ENCODE results near the gene DDX5.
"Not testable (repeated sequence)": the region's sequence is repeated elsewhere in the genome, so short reads cannot be mapped to it uniquely, and the experiment has no call there.

Gene DDX5

DNA sequence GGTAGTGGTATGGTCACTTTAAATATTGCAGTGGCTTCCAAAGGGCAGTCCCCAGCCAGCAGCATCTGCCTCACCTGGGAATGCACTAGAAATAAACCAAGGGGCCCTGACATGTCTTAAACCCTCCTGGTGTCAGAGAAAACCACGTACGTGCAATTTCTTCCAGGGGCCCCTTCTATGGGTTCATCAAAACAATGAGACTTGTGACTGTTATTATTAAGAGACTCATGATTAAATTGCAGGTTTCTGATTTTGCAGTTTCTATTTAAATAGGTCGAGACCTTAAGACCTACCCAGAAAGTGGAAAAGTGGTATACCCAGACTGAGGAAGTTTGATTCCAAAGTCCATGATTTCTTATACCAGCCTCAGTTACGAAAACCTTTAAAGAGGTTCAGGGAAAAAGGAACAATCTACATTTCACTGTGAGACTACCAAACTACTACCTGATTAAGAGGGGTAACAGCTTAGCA, 8.5 kb downstream of the DDX5 start:
- peak; percentile 4 for ATAC-seq (replicated peaks; ENCODE audit: extremely low read depth, poor library complexity, severe bottlenecking)
- Mint-ChIP-seq H3K36me3 (ENCODE audit: insufficient read depth) (peaks cover 68% of the 10 kb centered on the region), H3K27me3 (no peaks in the 10 kb centered on the region), H3K4me1 (peaks cover 80% of the 10 kb centered on the region), H3K27ac (ENCODE audit: low read depth) (peak overlapping the region; percentile 100), H3K4me3 (peak overlapping the region; percentile 99), H3K9me3 (no peaks in the 10 kb centered on the region)
- DNase-seq (ENCODE audit: low spot score in 2 of 2), result peak in 1 of 2 donors; percentile 51

DNA sequence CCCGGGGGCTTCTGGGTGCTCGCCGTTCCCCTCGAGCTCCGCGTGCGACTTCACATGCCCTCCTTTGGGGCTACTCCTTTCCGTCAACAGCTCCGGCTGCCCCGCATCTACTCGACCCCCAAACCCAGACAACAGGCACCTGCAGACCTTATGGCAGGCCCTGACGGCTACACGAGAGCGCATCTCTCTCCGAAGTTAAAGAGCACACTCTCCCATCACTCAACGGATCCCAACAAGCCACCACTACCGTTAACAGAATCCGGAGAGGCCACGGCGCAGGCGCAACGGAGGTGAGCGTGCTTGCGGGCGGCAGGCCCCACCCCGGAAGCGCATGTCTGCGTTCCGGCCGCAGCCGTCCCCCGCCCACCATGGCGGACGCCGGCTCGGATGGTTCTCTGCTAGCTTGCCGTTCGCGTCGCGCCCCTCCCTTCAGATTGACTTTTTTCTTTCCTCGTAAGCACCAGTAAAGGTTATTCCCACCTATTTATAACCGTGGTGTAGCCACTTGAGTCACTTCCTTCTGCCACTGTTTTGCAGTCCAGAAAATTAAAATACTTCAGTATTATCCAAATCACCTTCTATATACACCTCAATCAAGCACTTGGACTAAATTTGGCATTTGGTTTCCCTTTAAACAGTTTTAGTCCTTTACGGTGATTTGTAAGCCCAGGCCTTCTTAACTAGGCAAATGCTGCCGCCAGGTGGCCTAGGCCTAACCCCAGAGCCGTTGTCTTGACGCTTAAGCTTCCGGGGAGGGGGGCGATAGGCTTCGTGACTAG, 9.1 kb downstream of the DDX5 start, which contains the start of gene POLG2:
Gene POLG2 (minus strand): TSS at position 269 of the 779 bp plus-strand sequence. CDS start 86 bp downstream, at position 183.
- ATAC-seq (replicated peaks; ENCODE audit: extremely low read depth, poor library complexity, severe bottlenecking) (peak; percentile 77), DNase-seq (ENCODE audit: low spot score in 2 of 2) (peak; percentile 89 to 94)
- peak within 1 kb of the TSS; percentile 100 for H3K27ac Mint-ChIP-seq (ENCODE audit: low read depth)
- H3K4me3 Mint-ChIP-seq, result peak within 1 kb of the TSS; percentile 99
- H3K36me3 Mint-ChIP-seq (ENCODE audit: insufficient read depth), result peaks cover 63% of the 10 kb centered on the region
- no peaks in the 10 kb centered on the region for H3K9me3 Mint-ChIP-seq
- no peaks in the 10 kb centered on the region for H3K27me3 Mint-ChIP-seq
- peaks cover 74% of the 10 kb centered on the region for H3K4me1 Mint-ChIP-seq

DNA sequence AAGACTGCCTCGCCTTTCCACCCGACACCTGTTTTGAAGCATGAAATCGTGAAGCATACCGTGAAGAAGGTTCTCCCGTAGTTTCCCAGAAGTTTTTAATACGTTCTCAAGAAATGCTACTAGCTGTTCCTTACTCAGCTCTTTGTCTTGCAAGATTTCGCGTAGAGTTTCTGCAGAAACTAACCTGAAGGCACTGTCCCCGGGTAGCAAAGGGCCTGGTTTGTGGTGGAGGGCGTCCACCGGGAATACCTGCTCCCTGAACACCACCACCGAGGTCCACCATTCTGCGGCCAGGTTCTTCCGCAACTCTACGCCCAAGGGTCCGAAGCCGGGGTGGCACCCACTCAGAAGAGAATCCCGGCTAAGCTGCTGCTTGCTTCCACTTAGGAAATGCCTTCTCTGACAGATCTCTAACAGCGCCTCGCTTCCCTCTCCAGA, 9.7 kb downstream of the DDX5 start:
- Mint-ChIP-seq H3K27me3 (no peaks in the 10 kb centered on the region), H3K4me1 (peaks cover 68% of the 10 kb centered on the region), H3K4me3 (peak overlapping the region; percentile 99), H3K9me3 (no peaks in the 10 kb centered on the region), H3K27ac (ENCODE audit: low read depth) (peak overlapping the region; percentile 100), H3K36me3 (ENCODE audit: insufficient read depth) (peaks cover 61% of the 10 kb centered on the region)
- ATAC-seq (replicated peaks; ENCODE audit: extremely low read depth, poor library complexity, severe bottlenecking) (no peak), DNase-seq (ENCODE audit: low spot score in 2 of 2) (no peak)

DNA sequence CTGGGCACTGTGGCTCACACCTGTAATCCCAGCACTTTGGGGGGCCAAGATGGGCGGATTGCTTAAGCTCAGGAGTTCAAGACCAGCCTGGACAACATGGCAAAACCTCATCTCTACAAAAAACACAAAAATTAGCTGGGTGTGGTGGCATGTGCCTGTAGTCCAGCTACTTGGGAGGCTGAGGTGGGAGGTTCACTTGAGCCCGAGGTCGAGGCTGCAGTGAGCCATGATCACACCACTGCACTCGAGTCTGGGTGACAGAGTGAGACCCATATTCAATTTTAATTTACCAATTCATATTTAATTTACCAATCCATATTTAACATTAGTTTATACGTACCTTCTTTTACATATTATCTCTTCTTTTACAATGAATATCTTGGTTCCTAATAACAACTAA, 10.8 kb downstream of the DDX5 start:
- H3K9me3 Mint-ChIP-seq; H3K27me3 Mint-ChIP-seq; DNase-seq (ENCODE audit: low spot score in 2 of 2); ATAC-seq (replicated peaks; ENCODE audit: extremely low read depth, poor library complexity, severe bottlenecking); H3K27ac Mint-ChIP-seq (ENCODE audit: low read depth): not testable (repeated sequence)
- peaks cover 54% of the 10 kb centered on the region for H3K36me3 Mint-ChIP-seq (ENCODE audit: insufficient read depth)
- H3K4me1 Mint-ChIP-seq, result peaks cover 57% of the 10 kb centered on the region
- H3K4me3 Mint-ChIP-seq, result peak overlapping the region; percentile 99

DNA sequence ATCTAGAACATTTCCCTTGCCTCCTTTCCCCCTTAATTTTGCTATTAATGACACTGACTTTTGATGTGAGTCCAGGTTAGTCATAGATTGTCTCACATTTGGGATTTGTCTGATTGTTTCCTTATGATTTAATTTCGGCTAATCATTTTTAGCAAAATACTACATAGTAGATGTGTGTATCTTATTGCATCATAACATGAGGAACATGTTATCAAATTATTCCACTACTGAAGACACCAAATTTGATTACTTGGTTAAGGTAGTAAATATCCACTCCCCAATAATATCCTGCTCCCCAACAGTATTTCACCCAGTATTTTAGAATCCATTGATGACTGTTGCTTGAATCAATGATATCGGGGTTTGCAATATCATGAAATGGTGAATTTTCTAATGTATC, 12.0 kb downstream of the DDX5 start:
- Mint-ChIP-seq H3K4me3 (no peak overlapping the region), H3K36me3 (ENCODE audit: insufficient read depth) (peaks cover 48% of the 10 kb centered on the region), H3K9me3 (no peaks in the 10 kb centered on the region), H3K4me1 (peaks cover 47% of the 10 kb centered on the region), H3K27ac (ENCODE audit: low read depth) (peak overlapping the region; percentile 33), H3K27me3 (no peaks in the 10 kb centered on the region)
- DNase-seq (ENCODE audit: low spot score in 2 of 2) (no peak), ATAC-seq (replicated peaks; ENCODE audit: extremely low read depth, poor library complexity, severe bottlenecking) (no peak)

DNA sequence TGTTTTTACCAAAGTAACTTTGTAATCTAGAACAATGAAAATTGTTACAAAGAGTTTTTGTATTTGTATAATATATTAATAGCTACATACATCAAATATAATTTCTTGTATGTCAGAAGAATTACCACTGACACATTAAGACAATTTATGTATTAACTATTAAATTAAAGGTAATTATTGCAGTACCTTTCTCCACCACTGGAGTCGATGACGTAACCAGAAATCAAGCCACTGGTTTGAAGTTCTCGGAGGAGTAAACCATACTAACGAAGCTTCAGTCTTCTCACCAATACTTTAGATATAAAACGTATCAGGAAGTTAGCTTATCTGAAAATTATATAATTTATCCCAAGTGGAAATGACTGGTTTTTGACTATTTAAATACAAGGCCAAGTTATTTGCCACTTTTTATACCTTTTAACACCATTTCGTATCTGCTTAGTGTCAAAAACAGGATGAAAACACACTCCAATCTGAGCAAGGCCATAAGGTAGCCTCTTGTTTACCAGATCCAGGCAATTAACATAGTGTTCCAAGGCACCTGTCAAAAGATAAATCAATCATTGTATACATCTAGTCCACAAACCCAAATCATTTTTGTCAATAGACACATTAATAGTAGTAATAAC, 13.5 kb downstream of the DDX5 start:
- Mint-ChIP-seq H3K9me3 (no peaks in the 10 kb centered on the region), H3K4me3 (no peak overlapping the region), H3K4me1 (peaks cover 33% of the 10 kb centered on the region), H3K27ac (ENCODE audit: low read depth) (peak overlapping the region; percentile 55), H3K27me3 (no peaks in the 10 kb centered on the region), H3K36me3 (ENCODE audit: insufficient read depth) (peaks cover 41% of the 10 kb centered on the region)
- DNase-seq (ENCODE audit: low spot score in 2 of 2) (no peak), ATAC-seq (replicated peaks; ENCODE audit: extremely low read depth, poor library complexity, severe bottlenecking) (no peak)

DNA sequence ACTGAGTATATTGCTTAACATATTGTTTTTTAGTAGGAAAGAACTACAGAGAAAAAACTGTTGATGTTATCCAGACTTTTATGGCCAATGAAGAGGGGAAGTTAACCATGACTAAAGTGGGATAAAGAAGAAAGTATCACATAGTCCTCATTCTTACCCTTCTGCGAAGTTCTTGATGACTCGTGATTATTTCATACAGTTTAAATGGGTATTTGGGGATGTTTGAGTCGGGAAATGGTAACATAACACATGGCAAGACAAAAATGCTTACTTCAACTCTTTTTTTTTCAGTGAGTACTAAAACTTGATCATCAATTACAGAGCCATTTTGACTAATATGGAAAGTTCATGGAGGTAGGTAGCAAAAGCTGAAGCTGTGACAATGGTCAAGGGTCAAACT, 14.1 kb downstream of the DDX5 start:
- Mint-ChIP-seq H3K27me3 (no peaks in the 10 kb centered on the region), H3K27ac (ENCODE audit: low read depth) (peak overlapping the region; percentile 55), H3K4me1 (peaks cover 27% of the 10 kb centered on the region), H3K9me3 (no peaks in the 10 kb centered on the region), H3K4me3 (no peak overlapping the region), H3K36me3 (ENCODE audit: insufficient read depth) (peaks cover 36% of the 10 kb centered on the region)
- ATAC-seq (replicated peaks; ENCODE audit: extremely low read depth, poor library complexity, severe bottlenecking) (no peak), DNase-seq (ENCODE audit: low spot score in 2 of 2) (no peak)

DNA sequence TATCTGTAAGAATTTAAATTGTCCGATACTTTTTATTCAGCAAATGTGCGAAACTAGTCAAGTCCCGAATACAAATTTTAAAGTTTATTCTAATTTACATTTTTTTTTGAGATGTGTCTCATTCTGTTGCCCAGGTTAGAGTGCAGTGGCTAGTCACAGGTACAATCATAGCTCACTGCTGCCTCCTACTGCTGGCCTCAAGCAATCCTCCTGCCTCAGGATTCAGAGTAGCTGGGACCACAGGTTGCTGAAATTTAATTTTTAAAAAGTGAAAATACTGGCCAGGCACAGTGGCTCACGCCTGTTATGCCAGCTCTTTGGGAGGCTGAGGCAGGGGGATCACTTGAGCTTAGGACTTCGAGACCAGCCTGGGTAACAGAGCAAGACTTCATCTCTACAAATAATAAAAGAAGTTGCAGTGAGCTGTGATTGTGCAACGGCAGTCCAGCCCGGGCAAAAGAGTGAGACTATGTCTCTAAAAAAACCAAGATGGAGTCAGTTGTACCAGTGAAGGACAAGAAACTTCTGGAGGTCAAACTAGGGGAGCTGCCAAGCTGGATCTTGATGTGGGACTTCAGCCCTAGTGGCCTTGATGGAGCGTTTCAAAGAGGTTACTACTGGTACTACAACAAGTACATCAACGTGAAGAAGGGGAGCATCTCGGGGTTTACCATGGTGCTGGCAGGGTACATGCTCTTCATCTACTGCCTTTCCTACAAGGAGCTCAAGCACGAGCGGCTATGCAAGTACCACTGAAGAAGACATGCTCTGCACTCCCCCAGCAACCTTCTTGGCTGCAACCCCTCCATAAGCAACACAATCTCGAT, 14.8 kb downstream of the DDX5 start:
- no peaks in the 10 kb centered on the region for H3K27me3 Mint-ChIP-seq
- ATAC-seq (replicated peaks; ENCODE audit: extremely low read depth, poor library complexity, severe bottlenecking), result no peak
- H3K27ac Mint-ChIP-seq (ENCODE audit: low read depth), result peak overlapping the region; percentile 55
- H3K9me3 Mint-ChIP-seq, result no peaks in the 10 kb centered on the region
- DNase-seq (ENCODE audit: low spot score in 2 of 2), result peak in 1 of 2 donors; percentile 27
- H3K4me3 Mint-ChIP-seq, result no peak overlapping the region
- peaks cover 29% of the 10 kb centered on the region for H3K36me3 Mint-ChIP-seq (ENCODE audit: insufficient read depth)
- H3K4me1 Mint-ChIP-seq, result peaks cover 19% of the 10 kb centered on the region

DNA sequence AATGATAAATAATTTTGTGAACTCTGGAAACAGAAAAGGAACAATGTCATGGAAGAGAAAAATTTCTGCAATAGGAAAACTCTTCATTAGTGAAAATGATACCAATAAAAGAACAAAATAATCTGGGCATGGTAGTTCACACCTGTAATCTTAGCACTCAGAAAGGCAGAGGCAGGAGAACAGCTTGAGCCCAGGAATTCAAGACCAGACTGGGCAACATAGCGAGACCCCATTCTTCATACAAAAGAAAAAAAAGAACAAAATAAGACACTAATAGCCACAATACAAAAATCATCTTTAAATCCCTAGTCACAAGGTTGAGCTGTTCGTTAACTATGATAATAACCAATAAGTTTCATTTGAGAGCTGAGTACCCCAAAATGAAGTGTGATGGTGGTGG, 17.8 kb downstream of the DDX5 start:
- H3K27ac Mint-ChIP-seq (ENCODE audit: low read depth), result no peak overlapping the region
- no peaks in the 10 kb centered on the region for H3K27me3 Mint-ChIP-seq
- ATAC-seq (replicated peaks; ENCODE audit: extremely low read depth, poor library complexity, severe bottlenecking), result no peak
- H3K36me3 Mint-ChIP-seq (ENCODE audit: insufficient read depth), result peaks cover 38% of the 10 kb centered on the region
- no peaks in the 10 kb centered on the region for H3K9me3 Mint-ChIP-seq
- no peak overlapping the region for H3K4me3 Mint-ChIP-seq
- DNase-seq (ENCODE audit: low spot score in 2 of 2), result no peak
- H3K4me1 Mint-ChIP-seq, result peaks cover 5% of the 10 kb centered on the region

DNA sequence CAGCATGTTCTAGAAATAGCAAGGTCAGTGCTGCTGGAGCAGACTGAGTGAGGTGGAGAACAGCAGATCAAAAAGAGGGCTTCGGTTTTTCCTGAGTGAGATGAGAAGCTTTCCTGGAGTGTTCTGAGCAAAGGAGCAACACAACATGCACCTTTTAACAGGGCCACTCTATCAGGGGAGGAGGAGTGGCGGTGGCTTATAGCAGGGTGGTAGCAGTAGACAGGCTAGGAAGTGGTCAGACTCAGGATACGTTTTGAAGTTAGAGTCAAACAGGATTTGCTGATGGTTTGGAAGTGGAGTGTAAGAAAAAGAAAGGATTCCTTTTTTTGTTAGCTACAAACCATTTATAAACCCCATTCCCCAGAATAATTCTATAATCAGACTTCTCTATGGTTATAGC, 21.7 kb downstream of the DDX5 start:
- ATAC-seq (replicated peaks; ENCODE audit: extremely low read depth, poor library complexity, severe bottlenecking), result no peak
- H3K27ac Mint-ChIP-seq (ENCODE audit: low read depth), result no peak overlapping the region
- no peaks in the 10 kb centered on the region for H3K9me3 Mint-ChIP-seq
- H3K4me1 Mint-ChIP-seq, result peaks cover 10% of the 10 kb centered on the region
- H3K4me3 Mint-ChIP-seq, result no peak overlapping the region
- H3K36me3 Mint-ChIP-seq (ENCODE audit: insufficient read depth), result peaks cover 43% of the 10 kb centered on the region
- no peak for DNase-seq (ENCODE audit: low spot score in 2 of 2)
- no peaks in the 10 kb centered on the region for H3K27me3 Mint-ChIP-seq

DNA sequence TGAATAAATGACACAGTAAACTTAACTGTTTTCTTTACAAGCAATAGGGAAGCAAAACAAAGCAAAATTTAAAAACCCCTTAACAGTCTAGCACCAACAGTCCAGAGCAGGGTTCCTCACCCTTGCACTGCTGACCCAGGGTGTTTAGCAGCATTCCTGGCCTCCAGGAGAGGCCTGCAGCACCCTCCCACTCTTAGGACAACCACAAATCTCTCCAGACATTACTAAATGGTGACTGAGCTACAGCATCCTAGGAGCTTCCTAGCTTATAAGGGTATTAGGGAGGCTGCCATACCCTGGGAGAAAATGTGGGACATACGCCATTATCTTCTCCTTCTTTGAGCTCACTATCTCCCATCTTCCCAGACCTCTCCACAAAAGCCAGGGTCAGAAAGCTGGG, 25.1 kb downstream of the DDX5 start:
- no peak for DNase-seq (ENCODE audit: low spot score in 2 of 2)
- Mint-ChIP-seq H3K4me3 (no peak overlapping the region), H3K9me3 (no peaks in the 10 kb centered on the region), H3K27me3 (no peaks in the 10 kb centered on the region), H3K27ac (ENCODE audit: low read depth) (peak overlapping the region; percentile 22), H3K36me3 (ENCODE audit: insufficient read depth) (peaks cover 36% of the 10 kb centered on the region), H3K4me1 (peaks cover 10% of the 10 kb centered on the region)
- ATAC-seq (replicated peaks; ENCODE audit: extremely low read depth, poor library complexity, severe bottlenecking), result no peak

DNA sequence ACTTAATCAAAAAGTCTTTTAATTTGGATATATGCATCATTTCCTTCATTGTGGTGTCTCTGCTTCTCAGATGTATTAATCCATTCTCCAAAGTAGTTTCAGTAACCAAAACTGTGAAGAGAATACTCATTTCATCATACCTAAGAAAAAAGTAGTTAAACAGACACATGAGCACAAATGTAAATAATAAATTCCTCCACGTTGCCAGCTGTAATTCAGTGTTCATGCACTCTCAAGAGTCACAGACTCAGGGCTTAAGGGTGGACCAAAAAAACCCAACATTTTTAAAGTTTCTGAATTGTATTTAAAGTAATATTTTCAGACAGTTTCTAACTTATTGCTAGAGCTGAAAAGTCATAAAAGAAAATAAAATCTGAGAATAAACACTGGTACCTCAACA, 28.2 kb downstream of the DDX5 start:
- H3K36me3 Mint-ChIP-seq (ENCODE audit: insufficient read depth), result peaks cover 20% of the 10 kb centered on the region
- no peak for ATAC-seq (replicated peaks; ENCODE audit: extremely low read depth, poor library complexity, severe bottlenecking)

More for the DNA sequence above, 28.2 kb downstream of the DDX5 start:
- H3K4me3 Mint-ChIP-seq, result no peak overlapping the region
- H3K27ac Mint-ChIP-seq (ENCODE audit: low read depth), result no peak overlapping the region
- H3K27me3 Mint-ChIP-seq, result no peaks in the 10 kb centered on the region
- no peak for DNase-seq (ENCODE audit: low spot score in 2 of 2)
- H3K4me1 Mint-ChIP-seq, result peaks cover 5% of the 10 kb centered on the region
- no peaks in the 10 kb centered on the region for H3K9me3 Mint-ChIP-seq
